Measurements from ENCODE around the gene PIP4K2C. TPM values are rescaled to one million over a fixed set of nuclear protein-coding genes. Genes with fewer than 3 reads are reported as not detected.
A peak's percentile ranks its signal among the peaks of the same experiment; 100 is the strongest.
"Not testable (repeated sequence)": the region's sequence is repeated elsewhere in the genome, so short reads cannot be mapped to it uniquely, and the experiment has no call there.

PIP4K2C gene
- total RNA-seq, 1 donor from 2014 or later = 43.5 TPM

GRCh38 chr12:57609781-57610553 lies 19.0 kb downstream of the PIP4K2C start:
- no peak for DNase-seq (ENCODE audit: low read depth)

- no peak for DNase-seq (ENCODE audit: low read depth)
These were observed 19.6 kb downstream of the PIP4K2C start for GRCh38 chr12:57610554-57611107.

GRCh38 chr12:57611108-57611826 lies 20.3 kb downstream of the PIP4K2C start, which contains the start of gene ARHGEF25:
Gene ARHGEF25 (plus strand): TSS chr12:57611435. CDS start chr12:57611895, 460 bp downstream.
- no peak for DNase-seq (ENCODE audit: low read depth)

- DNase-seq (ENCODE audit: low read depth) = no peak
These were observed 21.1 kb downstream of the PIP4K2C start for GRCh38 chr12:57611827-57612710.

- no peak for DNase-seq (ENCODE audit: low read depth)
These were observed 21.9 kb downstream of the PIP4K2C start for GRCh38 chr12:57612711-57613426.

- no peak for DNase-seq (ENCODE audit: low read depth)
These were observed 22.6 kb downstream of the PIP4K2C start for GRCh38 chr12:57613427-57614109.

- DNase-seq (ENCODE audit: low read depth) = peak; percentile 11
These were observed 23.4 kb downstream of the PIP4K2C start for GRCh38 chr12:57614178-57614947.

GRCh38 chr12:57614948-57615500 lies 24.0 kb downstream of the PIP4K2C start:
- no peak for DNase-seq (ENCODE audit: low read depth)

- DNase-seq (ENCODE audit: low read depth) = no peak
These were observed 24.6 kb downstream of the PIP4K2C start for GRCh38 chr12:57615637-57616036.

GRCh38 chr12:57616383-57617101 lies 25.6 kb downstream of the PIP4K2C start:
- DNase-seq (ENCODE audit: low read depth) = no peak

GRCh38 chr12:57617942-57618341 lies 26.9 kb downstream of the PIP4K2C start:
- no peak for DNase-seq (ENCODE audit: low read depth)

GRCh38 chr12:57618431-57618830 lies 27.4 kb downstream of the PIP4K2C start:
- not testable (repeated sequence) for DNase-seq (ENCODE audit: low read depth)

GRCh38 chr12:57618966-57619433 lies 28.0 kb downstream of the PIP4K2C start:
- no peak for DNase-seq (ENCODE audit: low read depth)

- DNase-seq (ENCODE audit: low read depth) = no peak
These were observed 28.6 kb downstream of the PIP4K2C start for GRCh38 chr12:57619434-57620244.

- DNase-seq (ENCODE audit: low read depth) = no peak
These were observed 29.4 kb downstream of the PIP4K2C start for GRCh38 chr12:57620245-57620935.

GRCh38 chr12:57620936-57621496 lies 30.0 kb downstream of the PIP4K2C start:
- no peak for DNase-seq (ENCODE audit: low read depth)
